HepG2 (cell line): ENCODE data around the gene TRIM28. TPM values are rescaled to one million over a fixed set of nuclear protein-coding genes. Genes with fewer than 3 reads are reported as not detected.
A peak's percentile ranks its signal among the peaks of the same experiment; 100 is the strongest.

Experiments
- ADNP ChIP-seq: sonication (generic); formaldehyde crosslinking; IDR thresholded peaks from 2 replicates; pipeline ENCODE4 v1.4.0; 2020; ENCODE audit warnings: missing genetic modification reagents
- ATF7-NPFF ChIP-seq: sonication (generic); formaldehyde crosslinking; IDR thresholded peaks from 2 replicates; pipeline ENCODE4 v1.8.1; 2023; ENCODE audit warnings: mild to moderate bottlenecking, low read depth, missing genetic modification reagents, moderate library complexity
- CREBL2 ChIP-seq: sonication (generic); formaldehyde crosslinking; IDR thresholded peaks from 2 replicates; pipeline ENCODE4 v1.8.1; 2023; ENCODE audit warnings: missing genetic modification reagents, mild to moderate bottlenecking, borderline replicate concordance
- DNMT3B ChIP-seq: conservative IDR thresholded peaks from 2 replicates; pipeline ENCODE4 v1.6.1; 2016; ENCODE audit warnings: missing biosample characterization, control low read depth
- IKZF4 ChIP-seq: sonication (generic); formaldehyde crosslinking; IDR thresholded peaks from 2 replicates; pipeline ENCODE4 v1.5.1; 2020; ENCODE audit warnings: borderline replicate concordance, mild to moderate bottlenecking, low read depth, missing genetic modification reagents; ENCODE audit errors: not compliant biosample characterization
- MLLT10 ChIP-seq: sonication (generic); formaldehyde crosslinking; IDR thresholded peaks from 2 replicates; pipeline ENCODE4 v1.4.0; 2020; ENCODE audit warnings: missing genetic modification reagents
- PCBP2 ChIP-seq: fragments of 200-400 bp; formaldehyde crosslinking; optimal IDR thresholded peaks from 2 replicates; pipeline ENCODE3; 2018; ENCODE audit warnings: low read length, low read depth; ENCODE audit not compliant: poor library complexity, severe bottlenecking
- RFX3 ChIP-seq: IDR thresholded peaks from 2 replicates; pipeline ENCODE4 v1.6.1; 2016; ENCODE audit warnings: missing biosample characterization, missing genetic modification reagents
- SMAD1 ChIP-seq: sonication (generic); formaldehyde crosslinking; IDR thresholded peaks from 2 replicates; pipeline ENCODE4 v1.4.0; 2020; ENCODE audit warnings: missing genetic modification reagents, low read depth, mild to moderate bottlenecking, borderline replicate concordance
- ZBED4 ChIP-seq: sonication (generic); formaldehyde crosslinking; IDR thresholded peaks from 2 replicates; pipeline ENCODE4 v1.4.0; 2020; ENCODE audit warnings: missing genetic modification reagents, borderline replicate concordance
- ZFP91 ChIP-seq: sonication (generic); formaldehyde crosslinking; IDR thresholded peaks from 2 replicates; pipeline ENCODE4 v1.9.0; 2022; ENCODE audit warnings: missing genetic modification reagents, mild to moderate bottlenecking, borderline replicate concordance
- ZMAT5 ChIP-seq: sonication (generic); formaldehyde crosslinking; IDR thresholded peaks from 2 replicates; pipeline ENCODE4 v1.5.0; 2020; ENCODE audit warnings: mild to moderate bottlenecking, low read depth, missing genetic modification reagents, borderline replicate concordance
- ZNF18 ChIP-seq: sonication (generic); formaldehyde crosslinking; IDR thresholded peaks from 2 replicates; pipeline ENCODE4 v1.8.0; 2022; ENCODE audit warnings: mild to moderate bottlenecking, missing genetic modification reagents; ENCODE audit not compliant: insufficient replicate concordance
- ZNF563 ChIP-seq: sonication (generic); formaldehyde crosslinking; IDR thresholded peaks from 2 replicates; pipeline ENCODE4 v1.8.0; 2022; ENCODE audit warnings: mild to moderate bottlenecking, moderate library complexity, missing genetic modification reagents
- ZNF878 ChIP-seq: sonication (generic); formaldehyde crosslinking; IDR thresholded peaks from 2 replicates; pipeline ENCODE4 v1.8.1; 2023; ENCODE audit warnings: mild to moderate bottlenecking, missing genetic modification reagents, moderate library complexity
- ZXDC ChIP-seq: sonication (generic); formaldehyde crosslinking; IDR thresholded peaks from 2 replicates; pipeline ENCODE4 v1.5.0; 2020; ENCODE audit warnings: mild to moderate bottlenecking, missing genetic modification reagents
- polyA plus RNA-seq, 8 experiments: library from polyadenylated mRNA; depleted of rRNA in 3 of 8; stranded (reverse) in 7 of 8; unstranded in 1 of 8; fragments of >200 nt; fragmentation: Illumina TruSeq in 4 of 8; extraction: Trizol in 4 of 8; gene quantifications; 2 replicates each; pipeline versions ENCODE4 v1.2.1 to v1.2.3, GENCODE V29; 2011 to 2016; ENCODE audit warnings: low read depth in 4 of 8, missing spikeins in 1 of 8, mixed read lengths in 1 of 8; ENCODE audit not compliant: insufficient read depth in 1 of 8
- total RNA-seq, 5 experiments: library from RNA; depleted of rRNA; stranded (reverse); fragments of >200 nt; fragmentation: Illumina TruSeq; extraction: Trizol; gene quantifications; 2 replicates each; pipeline ENCODE4 v1.2.3, GENCODE V29; 2016; ENCODE audit warnings: low read depth in 1 of 5

The TRIM28 gene
- total and polyA plus RNA-seq, 2 of the 13 experiments (the other 11 are each of a cell fraction or from before 2014, with no cell fraction given), result 361 to 439 TPM

GRCh38 chr19:58499021-58499927 is 44.6 kb upstream of the TRIM28 start (continued):
- peak; percentile 45; the same call in 1 of the 2 replicates for TF ChIP-seq ZXDC (CRISPR knock-in tag)
- peak; percentile 21; the same call in 1 of the 2 replicates for TF ChIP-seq RFX3 (CRISPR knock-in tag)
- TF ChIP-seq ZFP91, result peak; percentile 87
- 0 out of 2 replicates have a peak, but pooled peaks have one; percentile 52 for TF ChIP-seq ATF7-NPFF (CRISPR knock-in tag)
- 0 out of 2 replicates have a peak, but pooled peaks have one; percentile 60 for TF ChIP-seq ZNF563 (CRISPR knock-in tag)
- TF ChIP-seq CREBL2, result no peak
- TF ChIP-seq ZNF18 (CRISPR knock-in tag), result peak; percentile 34
- no peak for TF ChIP-seq ADNP
- TF ChIP-seq PCBP2, result no peak
- TF ChIP-seq IKZF4 (CRISPR knock-in tag), result no peak
- TF ChIP-seq ZNF878 (CRISPR knock-in tag), result peak; percentile 78; the same call in 1 of the 2 replicates
- TF ChIP-seq ZBED4, result no peak
- TF ChIP-seq DNMT3B (CRISPR knock-in tag), result 0 out of 2 replicates have a peak, but pooled peaks have one; percentile 77
- TF ChIP-seq SMAD1 (CRISPR knock-in tag), result no peak
- no peak for TF ChIP-seq MLLT10
- no peak for TF ChIP-seq ZMAT5 (CRISPR knock-in tag)
